GM13976 (cell line): Measurements from ENCODE around the gene DNAAF5.

Source experiments
- DNase-seq: peaks from one replicate; pipeline ENCODE4 v3.0.0; 2012; ENCODE audit warnings: low spot score
- in situ Hi-C: fragments of 300-500 bp; cut with MboI; formaldehyde crosslinking; loops from one replicate; pipeline ENCODE4 v1.12.0; 2022; ENCODE audit warnings: low sequenced_read_pairs, mixed read lengths, inconsistent platforms; ENCODE audit not compliant: unreplicated experiment
- TF ChIP-seq, protein P1 (sequence below): IDR thresholded peaks from 2 replicates; pipeline ENCODE4 v1.5.1; 2012; ENCODE audit warnings: borderline replicate concordance, mild to moderate bottlenecking; ENCODE audit not compliant: insufficient read depth; ENCODE audit errors: extremely low read depth, missing control alignments, control extremely low read depth

DNAAF5 gene

DNA sequence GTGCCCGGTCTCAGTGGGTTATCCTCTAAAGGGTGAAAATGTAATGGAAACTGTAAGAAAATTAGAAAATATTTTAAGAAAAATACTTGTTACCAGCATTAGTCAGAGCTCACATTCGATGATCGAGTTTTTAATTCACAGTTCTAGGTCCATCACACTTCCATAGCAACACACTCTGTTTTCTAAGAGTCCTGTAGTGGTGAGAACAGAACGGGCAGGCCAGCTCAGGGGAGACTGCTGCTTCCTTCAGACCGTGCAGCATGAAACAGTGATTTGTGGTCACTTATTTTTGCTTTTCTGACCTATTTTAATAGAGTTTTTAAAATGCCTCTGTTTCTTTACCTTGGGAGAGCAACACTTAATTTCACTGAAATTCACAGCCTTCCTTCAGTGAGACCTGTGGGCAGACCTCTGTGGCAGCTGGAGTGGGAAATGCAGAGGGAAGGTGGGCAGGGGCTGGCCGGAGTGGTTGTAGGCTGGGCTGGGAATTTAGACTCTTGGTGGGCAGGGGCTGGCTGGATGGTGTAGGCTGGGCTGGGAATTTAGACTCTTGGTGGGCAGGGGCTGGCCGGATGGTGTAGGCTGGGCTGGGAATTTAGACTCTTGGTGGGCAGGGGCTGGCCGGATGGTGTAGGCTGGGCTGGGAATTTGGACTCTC lies 107.2 kb downstream of the DNAAF5 start:
- in situ Hi-C loops, result no loop called here
- DNase-seq, result no peak
- TF ChIP-seq, protein P1, sequence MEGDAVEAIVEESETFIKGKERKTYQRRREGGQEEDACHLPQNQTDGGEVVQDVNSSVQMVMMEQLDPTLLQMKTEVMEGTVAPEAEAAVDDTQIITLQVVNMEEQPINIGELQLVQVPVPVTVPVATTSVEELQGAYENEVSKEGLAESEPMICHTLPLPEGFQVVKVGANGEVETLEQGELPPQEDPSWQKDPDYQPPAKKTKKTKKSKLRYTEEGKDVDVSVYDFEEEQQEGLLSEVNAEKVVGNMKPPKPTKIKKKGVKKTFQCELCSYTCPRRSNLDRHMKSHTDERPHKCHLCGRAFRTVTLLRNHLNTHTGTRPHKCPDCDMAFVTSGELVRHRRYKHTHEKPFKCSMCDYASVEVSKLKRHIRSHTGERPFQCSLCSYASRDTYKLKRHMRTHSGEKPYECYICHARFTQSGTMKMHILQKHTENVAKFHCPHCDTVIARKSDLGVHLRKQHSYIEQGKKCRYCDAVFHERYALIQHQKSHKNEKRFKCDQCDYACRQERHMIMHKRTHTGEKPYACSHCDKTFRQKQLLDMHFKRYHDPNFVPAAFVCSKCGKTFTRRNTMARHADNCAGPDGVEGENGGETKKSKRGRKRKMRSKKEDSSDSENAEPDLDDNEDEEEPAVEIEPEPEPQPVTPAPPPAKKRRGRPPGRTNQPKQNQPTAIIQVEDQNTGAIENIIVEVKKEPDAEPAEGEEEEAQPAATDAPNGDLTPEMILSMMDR, result no peak

DNA sequence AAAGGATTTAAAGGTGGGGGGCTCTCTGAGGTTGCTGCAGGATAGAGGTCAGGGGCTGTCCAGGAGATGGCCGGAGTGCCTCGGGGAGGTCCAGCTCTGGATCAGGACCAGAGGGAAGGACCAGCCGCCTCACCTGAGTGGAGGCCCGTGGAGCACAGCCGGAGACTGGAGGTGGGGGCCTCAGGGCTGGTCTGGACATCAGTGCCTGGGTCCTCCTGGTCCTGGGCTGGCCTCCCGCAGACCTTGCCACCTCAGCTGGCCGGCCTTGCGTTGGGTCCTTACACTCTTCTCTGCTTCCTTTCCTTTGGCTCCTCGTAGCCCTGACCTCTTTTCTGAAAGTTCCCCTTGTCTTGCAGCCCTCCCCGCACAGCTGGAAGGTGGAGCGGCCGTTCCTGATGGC lies 107.8 kb downstream of the DNAAF5 start:
- TF ChIP-seq, protein P1, result no peak
- in situ Hi-C loops, result no loop called here

DNA sequence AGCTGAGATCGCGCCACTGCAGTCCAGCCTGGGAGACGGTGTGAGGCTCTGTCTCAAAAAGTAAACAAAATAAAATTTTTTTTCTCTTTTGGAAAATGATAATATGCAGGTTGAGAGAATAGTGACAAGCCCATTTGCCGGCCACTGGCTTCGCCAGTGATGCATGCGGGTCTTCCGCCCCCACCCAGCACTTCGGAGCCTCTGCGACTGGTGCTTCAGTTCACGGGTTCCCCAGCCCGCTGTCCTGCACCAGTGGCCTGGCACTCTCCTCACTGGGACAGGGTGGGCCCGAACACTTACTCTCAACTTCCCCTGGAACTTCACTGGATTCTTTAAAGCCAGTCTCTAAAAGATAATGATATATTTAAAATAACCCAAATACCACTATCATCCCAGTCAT lies 108.5 kb downstream of the DNAAF5 start:
- DNase-seq, result no peak
- TF ChIP-seq, protein P1, result no peak
- in situ Hi-C loops, result no loop called here

More for the DNA sequence above, 107.8 kb downstream of the DNAAF5 start:
- no peak for DNase-seq

DNA sequence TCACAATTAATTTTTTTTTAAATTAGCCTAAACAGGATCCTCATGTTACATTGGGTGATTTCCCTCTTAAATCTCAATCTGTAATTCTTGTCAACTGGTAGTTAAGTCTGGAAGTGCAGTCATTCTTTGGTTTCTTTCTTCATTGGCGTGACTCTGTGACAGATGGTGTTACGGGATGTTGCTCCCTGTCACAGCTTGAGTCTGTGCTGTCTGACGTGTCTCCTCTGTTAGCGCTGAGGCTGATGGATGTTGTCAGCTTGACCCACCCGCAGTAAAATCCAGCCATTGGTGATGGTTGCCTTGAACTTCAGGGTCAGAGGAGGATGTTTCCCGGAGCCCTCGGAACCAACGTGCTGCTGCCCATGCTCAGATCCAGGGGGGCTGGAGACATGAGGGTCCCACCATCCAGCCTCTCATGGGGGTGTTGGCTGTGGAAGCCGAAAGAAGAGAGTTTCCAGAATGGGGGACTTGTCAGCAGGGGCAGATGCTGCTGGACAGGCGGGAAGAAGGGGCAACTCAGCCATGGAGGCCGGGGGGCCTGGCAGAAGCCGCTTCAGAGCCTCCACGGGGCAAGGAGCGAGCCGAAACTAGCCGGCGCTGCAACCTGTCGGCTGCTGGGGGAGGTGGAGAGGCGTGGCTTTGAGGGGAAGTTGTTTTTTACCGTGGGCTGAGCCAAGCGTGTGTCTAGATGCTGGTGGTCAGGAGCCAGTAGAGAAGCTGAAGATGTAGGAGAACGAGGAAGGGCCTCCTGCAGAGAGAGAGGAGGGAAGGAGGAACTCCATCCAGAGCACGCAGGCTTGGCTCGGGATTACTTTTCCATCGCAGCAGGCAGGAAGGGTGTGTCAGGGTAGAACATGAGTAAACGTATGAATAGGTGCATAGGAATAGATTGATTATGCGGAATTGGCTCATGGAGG lies 109.2 kb downstream of the DNAAF5 start:
- in situ Hi-C loops, result no loop called here
- TF ChIP-seq, protein P1, result no peak
- DNase-seq, result no peak
